ENCODE measurements around the gene COL6A2. TPM values are rescaled to one million over a fixed set of nuclear protein-coding genes. Genes with fewer than 3 reads are reported as not detected.

Gene COL6A2
- total RNA-seq, 1 donor from 2014 or later = 157 TPM

- Histone ChIP-seq H3K27ac (replicated peaks) (peak overlapping the region; percentile 90), H3K4me3 (no peak overlapping the region), H3K9me3 (replicated peaks) (no peaks in the 10 kb centered on the region), H3K27me3 (ENCODE audit: low read depth) (no peaks in the 10 kb centered on the region), H3K4me1 (peaks cover 22% of the 10 kb centered on the region), H3K36me3 (peaks cover 39% of the 10 kb centered on the region)
- TF ChIP-seq CTCF (IDR thresholded peaks at IDR 0.05; ENCODE audit: borderline replicate concordance) = no peak
- no peak for DNase-seq
- intact Hi-C loops (cut with micrococcal nuclease) = no loop called here
Observed at GRCh38 chr21:46127239-46128105, 29.6 kb downstream of the COL6A2 start.

DNA sequence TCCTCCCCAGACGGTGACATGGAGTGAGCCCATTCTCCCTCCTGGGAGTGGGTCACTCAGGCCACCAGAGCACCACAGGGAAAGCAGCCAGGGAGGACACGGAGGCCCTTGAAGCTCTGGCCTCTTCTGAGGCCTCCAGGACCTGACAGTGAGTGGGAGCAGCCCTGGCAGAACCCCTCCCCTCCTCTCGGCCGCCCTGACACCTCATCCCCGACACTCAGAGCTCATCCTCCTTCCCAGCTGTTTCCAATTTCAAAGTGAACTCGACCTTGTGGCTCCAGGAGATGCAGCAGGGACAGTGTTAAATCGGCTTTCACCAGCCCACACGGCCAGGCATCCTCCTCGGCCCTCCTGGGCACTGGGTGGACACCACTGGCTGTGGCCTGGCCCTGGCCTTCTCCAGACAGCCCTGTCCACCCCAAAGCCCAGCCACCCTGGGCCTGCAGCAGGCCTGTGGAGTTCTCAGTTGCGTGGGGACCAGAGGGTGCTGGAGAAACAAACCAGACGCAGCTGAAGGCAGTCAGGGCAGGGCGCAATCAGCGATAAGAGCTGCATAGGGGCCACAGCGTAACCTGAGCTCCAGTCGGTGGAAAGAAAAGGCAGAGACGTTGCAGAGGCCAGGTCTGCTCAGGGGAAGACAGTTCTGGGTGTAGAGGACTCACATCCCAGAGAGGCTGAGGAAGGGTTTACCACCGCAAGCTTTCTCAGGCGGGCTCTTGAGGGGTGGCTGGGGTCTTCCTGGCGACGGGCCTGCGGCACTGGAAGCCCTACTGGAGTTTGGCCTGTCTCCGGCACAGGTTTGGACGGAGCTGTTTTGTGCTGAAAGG lies 30.4 kb downstream of the COL6A2 start:
- H3K36me3 ChIP-seq = peaks cover 34% of the 10 kb centered on the region
- no peaks in the 10 kb centered on the region for H3K9me3 ChIP-seq (replicated peaks)
- intact Hi-C loops (cut with micrococcal nuclease) = no loop called here
- no peak for TF ChIP-seq CTCF (IDR thresholded peaks at IDR 0.05; ENCODE audit: borderline replicate concordance)
- peak overlapping the region; percentile 90 for H3K27ac ChIP-seq (replicated peaks)
- peak; percentile 78 for DNase-seq
- peaks cover 22% of the 10 kb centered on the region for H3K4me1 ChIP-seq
- no peaks in the 10 kb centered on the region for H3K27me3 ChIP-seq (ENCODE audit: low read depth)
- H3K4me3 ChIP-seq = peak overlapping the region; percentile 41

DNA sequence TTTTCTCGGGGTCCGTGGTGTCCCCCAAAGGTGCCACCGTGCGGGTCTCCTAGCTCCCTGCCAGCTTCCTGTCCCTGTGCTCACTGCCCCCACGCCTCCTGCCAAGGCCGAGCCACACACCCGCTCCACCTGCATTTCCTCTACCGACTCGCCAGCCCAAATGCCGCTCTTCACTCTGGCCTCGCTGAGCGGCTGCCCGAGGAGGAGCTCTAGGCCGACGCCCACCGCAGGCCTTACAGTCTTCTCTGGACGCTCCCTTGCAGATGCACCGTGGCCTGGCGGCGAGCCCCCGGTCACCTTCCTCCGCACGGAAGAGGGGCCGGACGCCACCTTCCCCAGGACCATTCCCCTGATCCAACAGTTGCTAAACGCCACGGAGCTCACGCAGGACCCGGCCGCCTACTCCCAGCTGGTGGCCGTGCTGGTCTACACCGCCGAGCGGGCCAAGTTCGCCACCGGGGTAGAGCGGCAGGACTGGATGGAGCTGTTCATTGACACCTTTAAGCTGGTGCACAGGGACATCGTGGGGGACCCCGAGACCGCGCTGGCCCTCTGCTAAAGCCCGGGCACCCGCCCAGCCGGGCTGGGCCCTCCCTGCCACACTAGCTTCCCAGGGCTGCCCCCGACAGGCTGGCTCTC lies 31.1 kb downstream of the COL6A2 start:
- no peak for TF ChIP-seq CTCF (IDR thresholded peaks at IDR 0.05; ENCODE audit: borderline replicate concordance)
- Histone ChIP-seq H3K4me3 (peak overlapping the region; percentile 41), H3K4me1 (peaks cover 22% of the 10 kb centered on the region), H3K36me3 (peaks cover 34% of the 10 kb centered on the region), H3K9me3 (replicated peaks) (no peaks in the 10 kb centered on the region), H3K27ac (replicated peaks) (peak overlapping the region; percentile 90), H3K27me3 (ENCODE audit: low read depth) (no peaks in the 10 kb centered on the region)
- intact Hi-C loops (cut with micrococcal nuclease) = no loop called here
- peak; percentile 25 for DNase-seq

DNA sequence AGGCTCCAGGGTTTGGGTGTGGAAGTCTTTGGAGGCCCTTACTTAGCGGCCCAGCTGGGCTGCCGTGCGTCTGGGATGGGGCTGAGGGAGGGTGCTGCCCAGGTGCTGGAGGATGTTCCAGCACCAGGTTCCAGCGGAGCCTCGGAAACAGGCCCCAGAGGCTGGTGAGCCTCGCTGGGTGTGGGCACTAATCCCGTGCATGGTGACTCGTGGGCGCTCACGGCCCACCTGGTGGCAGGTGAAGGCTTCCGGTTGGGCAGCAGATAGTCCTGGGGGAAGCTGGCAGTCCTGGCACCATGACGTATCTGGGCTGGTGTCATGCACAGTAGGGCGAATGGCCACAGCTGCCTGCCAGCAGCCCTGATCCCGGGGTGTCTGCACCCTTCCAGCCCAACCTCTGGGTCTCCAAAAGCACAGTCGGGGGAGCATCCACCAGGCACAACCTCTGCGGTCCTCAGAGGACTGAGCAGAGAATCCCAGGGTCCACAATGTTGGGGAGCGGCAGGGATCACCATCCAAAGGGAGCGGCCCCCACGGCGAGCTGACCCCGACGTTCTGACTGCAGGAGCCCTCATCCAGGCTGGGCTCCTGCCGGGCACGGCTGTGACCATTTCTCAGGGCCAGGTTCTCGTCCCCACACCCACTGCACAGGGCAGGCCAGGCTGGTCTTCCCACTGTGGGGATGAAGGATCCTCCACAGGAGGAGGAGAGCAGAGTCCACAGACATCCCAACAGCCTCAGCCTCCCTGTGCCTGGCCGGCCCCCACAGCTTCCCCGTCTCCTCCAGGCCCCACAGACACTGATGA lies 32.1 kb downstream of the COL6A2 start:
- Histone ChIP-seq H3K27me3 (ENCODE audit: low read depth) (no peaks in the 10 kb centered on the region), H3K27ac (replicated peaks) (peak overlapping the region; percentile 90), H3K36me3 (peaks cover 24% of the 10 kb centered on the region), H3K9me3 (replicated peaks) (no peaks in the 10 kb centered on the region), H3K4me1 (peaks cover 22% of the 10 kb centered on the region), H3K4me3 (no peak overlapping the region)
- intact Hi-C loops (cut with micrococcal nuclease) = no loop called here
- no peak for TF ChIP-seq CTCF (IDR thresholded peaks at IDR 0.05; ENCODE audit: borderline replicate concordance)
- peak; percentile 14 for DNase-seq
